Glutamatergic neuron (in vitro differentiated cells): Measurements from ENCODE around the gene SLC24A3. TPM values are rescaled to one million over a fixed set of nuclear protein-coding genes. Genes with fewer than 3 reads are reported as not detected.
A peak's percentile ranks its signal among the peaks of the same experiment; 100 is the strongest.

Experiments used
- DNase-seq: peaks from one replicate; pipeline ENCODE4 v3.0.0; 2022
- H3K27ac Mint-ChIP-seq: one replicate; pipeline ENCODE4 v1.8.0; 2020; ENCODE audit warnings: mild to moderate bottlenecking, mixed read lengths, inconsistent platforms; ENCODE audit not compliant: unreplicated experiment
- H3K27me3 Mint-ChIP-seq: one replicate; pipeline ENCODE4 v1.8.0; 2020; ENCODE audit warnings: mild to moderate bottlenecking, moderate library complexity, mixed read lengths, inconsistent platforms; ENCODE audit not compliant: unreplicated experiment
- H3K36me3 Mint-ChIP-seq: one replicate; pipeline ENCODE4 v1.8.0; 2020; ENCODE audit warnings: mild to moderate bottlenecking, mixed read lengths, inconsistent platforms; ENCODE audit not compliant: unreplicated experiment
- H3K4me1 Mint-ChIP-seq: one replicate; pipeline ENCODE4 v1.8.0; 2020; ENCODE audit warnings: mild to moderate bottlenecking, low read depth, mixed read lengths, inconsistent platforms; ENCODE audit not compliant: unreplicated experiment
- H3K4me3 Mint-ChIP-seq: one replicate; pipeline ENCODE4 v1.8.0; 2020; ENCODE audit warnings: mild to moderate bottlenecking, mixed read lengths, inconsistent platforms; ENCODE audit not compliant: unreplicated experiment
- H3K9me3 Mint-ChIP-seq: one replicate; pipeline ENCODE4 v1.8.0; 2020; ENCODE audit warnings: mild to moderate bottlenecking, moderate library complexity, mixed read lengths, inconsistent platforms; ENCODE audit not compliant: unreplicated experiment
- CTCF ChIP-seq: fragments of 200-600 bp; sonication (generic); IDR thresholded peaks from one replicate; pipeline ENCODE4 v1.5.0; 2021; ENCODE audit not compliant: partially characterized antibody, unreplicated experiment
- total RNA-seq: library from RNA; stranded (reverse); fragmentation: NEBNext Ultra II Directional; extraction: Animal tissue kit (Norgen Biotek cat#: 25700); gene quantifications from one replicate; pipeline ENCODE4 v1.2.1, GENCODE V29; 2021; ENCODE audit not compliant: unreplicated experiment

SLC24A3 gene
- total RNA-seq, 1 donor from 2014 or later = 9.7 TPM

DNA sequence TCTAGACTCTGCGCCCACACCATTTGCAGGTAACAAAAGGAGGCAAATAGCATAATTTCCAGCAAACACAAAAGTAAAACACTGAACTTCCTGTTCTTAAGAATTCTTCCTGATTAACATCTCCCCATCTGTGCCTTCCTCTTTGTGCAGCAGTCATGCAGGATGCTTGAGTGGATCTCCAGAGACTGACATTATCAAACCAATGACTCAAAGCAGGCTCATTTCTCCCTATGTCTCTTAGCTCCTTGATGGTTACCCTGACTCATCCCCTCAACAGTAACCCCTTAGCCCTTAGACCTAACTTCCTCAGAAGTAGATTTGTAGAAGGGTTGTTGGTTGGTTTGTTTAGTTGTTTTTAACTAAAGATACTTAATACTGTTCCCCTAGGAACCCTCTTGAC lies 408.6 kb downstream of the SLC24A3 start:
- Mint-ChIP-seq H3K4me3 (no peak overlapping the region), H3K9me3 (no peaks in the 10 kb centered on the region), H3K27me3 (no peaks in the 10 kb centered on the region), H3K36me3 (peaks cover 4% of the 10 kb centered on the region), H3K27ac (no peak overlapping the region), H3K4me1 (peaks cover 15% of the 10 kb centered on the region)
- DNase-seq = no peak
- TF ChIP-seq CTCF = no peak

GRCh38 chr20:19624221-19624965 lies 412.0 kb downstream of the SLC24A3 start:
- Mint-ChIP-seq H3K4me3 (no peak overlapping the region), H3K36me3 (peaks cover 4% of the 10 kb centered on the region), H3K9me3 (no peaks in the 10 kb centered on the region), H3K27me3 (no peaks in the 10 kb centered on the region), H3K4me1 (peaks cover 15% of the 10 kb centered on the region), H3K27ac (no peak overlapping the region)
- no peak for DNase-seq
- TF ChIP-seq CTCF = no peak

DNA sequence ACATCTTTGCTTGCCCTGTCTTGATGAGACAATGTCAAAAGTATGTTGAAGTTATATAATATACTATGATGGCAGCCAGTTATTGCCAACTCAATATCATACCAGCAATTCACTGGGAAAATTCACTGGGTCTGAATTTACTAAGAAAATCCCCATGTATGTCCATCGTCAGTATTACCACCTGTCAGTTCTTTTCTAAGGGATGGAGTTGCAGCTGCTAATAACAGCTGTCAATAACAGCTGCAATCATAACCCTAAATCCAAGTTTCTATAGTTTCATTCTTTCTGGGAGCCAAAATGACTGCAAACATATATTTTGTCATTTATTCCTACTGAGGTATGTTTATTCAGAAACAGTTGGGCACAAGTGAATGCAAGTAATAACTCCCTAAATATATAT lies 413.0 kb downstream of the SLC24A3 start:
- Mint-ChIP-seq H3K27me3 (no peaks in the 10 kb centered on the region), H3K4me1 (peaks cover 9% of the 10 kb centered on the region), H3K36me3 (peaks cover 4% of the 10 kb centered on the region), H3K4me3 (no peak overlapping the region), H3K9me3 (no peaks in the 10 kb centered on the region), H3K27ac (no peak overlapping the region)
- no peak for DNase-seq
- TF ChIP-seq CTCF = no peak

DNA sequence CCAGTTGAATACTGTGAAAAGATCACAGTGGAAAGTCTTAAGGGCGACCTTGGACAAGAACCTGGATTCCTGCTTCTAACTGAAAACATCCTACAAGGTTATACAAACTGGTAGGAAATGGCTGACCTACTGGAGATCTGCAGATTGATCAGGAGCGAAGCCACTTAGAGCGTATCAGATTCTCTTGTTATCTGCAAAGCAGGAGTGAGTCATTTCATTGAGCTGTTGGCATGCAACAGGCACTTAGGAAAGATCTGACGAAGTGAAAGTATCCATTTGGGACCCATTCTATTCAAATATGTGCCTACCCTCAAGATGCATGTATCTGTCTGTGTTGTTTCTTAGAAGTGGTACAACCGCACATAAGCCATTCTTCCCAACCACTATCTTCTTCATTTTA lies 414.5 kb downstream of the SLC24A3 start:
- H3K4me3 Mint-ChIP-seq = no peak overlapping the region
- no peak overlapping the region for H3K27ac Mint-ChIP-seq
- no peaks in the 10 kb centered on the region for H3K9me3 Mint-ChIP-seq
- no peak for TF ChIP-seq CTCF
- no peak for DNase-seq
- H3K27me3 Mint-ChIP-seq = no peaks in the 10 kb centered on the region
- H3K4me1 Mint-ChIP-seq = no peaks in the 10 kb centered on the region
- peaks cover 4% of the 10 kb centered on the region for H3K36me3 Mint-ChIP-seq

DNA sequence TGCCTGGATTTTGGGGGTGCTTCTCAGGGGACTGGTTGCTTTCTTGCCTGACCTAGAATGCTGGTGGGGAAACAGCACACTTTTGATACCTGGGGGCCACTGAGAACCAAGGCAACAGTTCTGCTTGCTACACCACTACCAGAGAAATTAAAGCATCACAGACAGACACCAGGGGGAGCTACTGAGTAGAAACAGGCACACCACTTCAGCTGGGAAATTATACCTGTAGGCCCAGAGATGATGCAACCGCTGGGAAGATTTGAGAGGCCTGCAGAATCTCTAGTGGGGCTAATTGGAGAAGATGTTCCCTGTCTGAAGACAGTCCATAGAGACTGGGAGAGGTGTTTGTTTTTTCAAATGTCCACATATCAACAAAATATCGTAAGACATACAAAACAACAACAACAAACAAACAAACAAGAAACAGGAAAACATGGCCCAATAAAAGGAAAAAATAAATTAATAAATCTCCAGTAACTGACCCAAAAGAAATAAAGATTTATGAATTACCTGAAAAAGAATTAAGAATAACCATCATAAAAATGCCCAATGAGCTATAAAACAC lies 416.2 kb downstream of the SLC24A3 start:
- peak; percentile 78 for TF ChIP-seq CTCF
- Mint-ChIP-seq H3K4me1 (no peaks in the 10 kb centered on the region), H3K27ac (no peak overlapping the region), H3K27me3 (no peaks in the 10 kb centered on the region), H3K9me3 (no peaks in the 10 kb centered on the region), H3K4me3 (no peak overlapping the region), H3K36me3 (no peaks in the 10 kb centered on the region)
- peak; percentile 57 for DNase-seq
